Caco-2 (cell line): ENCODE results near the gene EML4. TPM values are rescaled to one million over a fixed set of nuclear protein-coding genes. Genes with fewer than 3 reads are reported as not detected.

Source experiments
- BruUV-seq: library from RNA; stranded (reverse); fragments of 400-500 nt; replicated peaks from 2 replicates; lab custom pipeline; 2021; lab: Mats Ljungman, UMichigan
- CTCF ChIA-PET: fragments of 300-600 bp; sonication (Branson Sonifier 250); formaldehyde crosslinking; loops from one replicate; lab custom pipeline; 2022; ENCODE audit warnings: antibody characterized with exemption; lab: Charles Lee
- POLR2A ChIA-PET: fragments of 300-600 bp; sonication (Branson Sonifier 250); formaldehyde crosslinking; loops from one replicate; lab custom pipeline; 2022; ENCODE audit warnings: antibody characterized with exemption; lab: Charles Lee
- DNase-seq, 2 experiments: peaks; one replicate each; pipeline versions ENCODE4 v3.0.0 to v3.0.0-alpha.2; 2020 to 2022
- H3K27me3 ChIP-seq: replicated peaks from 2 replicates; pipeline ENCODE4 v1.6.0; 2011; ENCODE audit warnings: low read length; ENCODE audit not compliant: control insufficient read depth, insufficient read depth
- H3K36me3 ChIP-seq: 2 replicates; pipeline ENCODE4 v1.5.1; 2011; ENCODE audit warnings: low read length; ENCODE audit not compliant: control insufficient read depth, insufficient read depth
- H3K4me1 ChIP-seq: fragments of 250-450 bp; sonication (Bioruptor Pico); 2 replicates; pipeline ENCODE4 v1.5.1; 2020; ENCODE audit warnings: mild to moderate bottlenecking
- H3K4me3 ChIP-seq: 2 replicates; pipeline ENCODE4 v1.5.1; 2011; ENCODE audit warnings: low read depth, mild to moderate bottlenecking, control low read depth, low read length
- H3K9me3 ChIP-seq: fragments of 250-450 bp; sonication (Bioruptor Pico); 2 replicates; pipeline ENCODE4 v1.5.1; 2020; ENCODE audit warnings: mild to moderate bottlenecking, moderate library complexity
- H3K27ac Mint-ChIP-seq: one replicate; pipeline ENCODE4 v1.8.0; 2022; ENCODE audit warnings: mixed read lengths; ENCODE audit not compliant: unreplicated experiment
- H3K27me3 Mint-ChIP-seq: one replicate; pipeline ENCODE4 v1.8.0; 2022; ENCODE audit warnings: mixed read lengths; ENCODE audit not compliant: insufficient read depth, unreplicated experiment
- H3K36me3 Mint-ChIP-seq: one replicate; pipeline ENCODE4 v1.8.0; 2022; ENCODE audit warnings: mild to moderate bottlenecking, mixed read lengths; ENCODE audit not compliant: insufficient read depth, unreplicated experiment
- H3K4me1 Mint-ChIP-seq: one replicate; pipeline ENCODE4 v1.8.0; 2022; ENCODE audit warnings: low read depth, mixed read lengths; ENCODE audit not compliant: unreplicated experiment
- H3K4me3 Mint-ChIP-seq: one replicate; pipeline ENCODE4 v1.8.0; 2022; ENCODE audit warnings: mild to moderate bottlenecking, moderate library complexity, mixed read lengths; ENCODE audit not compliant: unreplicated experiment
- H3K9me3 Mint-ChIP-seq: one replicate; pipeline ENCODE4 v1.8.0; 2022; ENCODE audit warnings: mixed read lengths; ENCODE audit not compliant: unreplicated experiment
- CTCF ChIP-seq, 2 experiments: fragments of 200-600 bp in 1 of 2; IDR thresholded peaks; 1 replicate in 1 of 2; 2 replicates in 1 of 2; pipeline versions ENCODE4 v1.5.1 to v1.8.0; 2011 to 2022; ENCODE audit warnings: antibody characterized with exemption in 1 of 2, control low read depth in 1 of 2, inconsistent platforms in 1 of 2, low read depth in 1 of 2, low read length in 1 of 2, mild to moderate bottlenecking in 1 of 2, moderate library complexity in 1 of 2; ENCODE audit not compliant: insufficient read depth in 1 of 2, severe bottlenecking in 1 of 2, unreplicated experiment in 1 of 2
- intact Hi-C: fragments of 100-400 bp; cut with micrococcal nuclease; formaldehyde crosslinking; loops from one replicate; pipeline ENCODE4 v1.10.0; 2022; ENCODE audit not compliant: unreplicated experiment
- total RNA-seq: library from RNA; stranded (reverse); gene quantifications from 2 replicates; pipeline ENCODE4 v1.2.3, GENCODE V29; 2022

EML4 gene
- total RNA-seq, 1 experiment from 2014 or later: 125 TPM

DNA sequence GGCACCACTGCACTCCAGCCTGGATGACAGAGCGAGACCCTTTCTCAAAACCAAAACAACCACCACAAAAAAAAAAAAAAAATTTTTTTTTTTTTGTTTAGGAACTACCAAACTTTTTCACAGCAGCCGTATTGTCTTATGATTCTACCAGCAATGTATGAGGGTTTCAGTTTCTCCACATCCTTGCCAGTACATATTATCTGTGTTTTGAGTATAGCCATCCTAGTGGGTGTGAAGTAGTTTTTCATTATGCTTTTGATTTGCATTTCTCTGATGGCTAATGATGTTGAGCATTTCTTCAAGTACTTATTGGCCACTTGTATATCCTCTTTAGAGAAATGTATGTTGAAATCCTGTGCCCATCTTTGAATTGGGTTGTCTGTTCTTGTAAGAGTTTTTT is 140.2 kb downstream of the EML4 start:
- H3K27ac Mint-ChIP-seq: no peak overlapping the region
- BruUV-seq: no TSS peak
- ChIA-PET CTCF (interaction anchor here (0.9 kb wide), 1 partner anchor 19 kb away, joined by 7 read pairs; no protein-coding TSS in a partner anchor), POLR2A (no interaction called here)
- Histone ChIP-seq H3K9me3 (no peaks in the 10 kb centered on the region), H3K4me3 (no peak overlapping the region), H3K27me3 (no peaks in the 10 kb centered on the region), H3K4me1 (no peaks in the 10 kb centered on the region), H3K36me3 (peaks cover 1% of the 10 kb centered on the region; the same call in 1 of the 2 replicates)
- DNase-seq: no peak
- H3K27me3 Mint-ChIP-seq: no peaks in the 10 kb centered on the region
- intact Hi-C loops: no loop called here
- H3K4me3 Mint-ChIP-seq: no peak overlapping the region
- TF ChIP-seq CTCF (IDR thresholded peaks at IDR 0.05; ENCODE audit: insufficient read depth in 1 of 2, low read depth in 1 of 2, low read length in 1 of 2, severe bottlenecking in 1 of 2, unreplicated experiment in 1 of 2): no peak
- no peaks in the 10 kb centered on the region for H3K4me1 Mint-ChIP-seq
- H3K36me3 Mint-ChIP-seq: peaks cover 63% of the 10 kb centered on the region
- no peaks in the 10 kb centered on the region for H3K9me3 Mint-ChIP-seq

GRCh38 chr2:42310007-42310515 is 140.9 kb downstream of the EML4 start:
- Mint-ChIP-seq H3K36me3 (peaks cover 63% of the 10 kb centered on the region), H3K9me3 (no peaks in the 10 kb centered on the region), H3K27ac (no peak overlapping the region), H3K27me3 (no peaks in the 10 kb centered on the region), H3K4me3 (no peak overlapping the region), H3K4me1 (no peaks in the 10 kb centered on the region)
- H3K4me1 ChIP-seq: no peaks in the 10 kb centered on the region
- peaks cover 1% of the 10 kb centered on the region; the same call in 1 of the 2 replicates for H3K36me3 ChIP-seq
- ChIA-PET POLR2A (no interaction called here), CTCF (no interaction called here)
- no TSS peak for BruUV-seq
- DNase-seq: no peak
- no peaks in the 10 kb centered on the region for H3K27me3 ChIP-seq
- H3K9me3 ChIP-seq: no peaks in the 10 kb centered on the region
- no peak overlapping the region for H3K4me3 ChIP-seq
- intact Hi-C loops: no loop called here
- TF ChIP-seq CTCF (IDR thresholded peaks at IDR 0.05; ENCODE audit: insufficient read depth in 1 of 2, low read depth in 1 of 2, low read length in 1 of 2, severe bottlenecking in 1 of 2, unreplicated experiment in 1 of 2): no peak

GRCh38 chr2:42312106-42312505 is 143.0 kb downstream of the EML4 start:
- Histone ChIP-seq H3K36me3 (peaks cover 1% of the 10 kb centered on the region), H3K27me3 (no peaks in the 10 kb centered on the region), H3K9me3 (no peaks in the 10 kb centered on the region), H3K4me3 (no peak overlapping the region), H3K4me1 (no peaks in the 10 kb centered on the region)
- POLR2A ChIA-PET: no interaction called here
- Mint-ChIP-seq H3K36me3 (peaks cover 65% of the 10 kb centered on the region), H3K9me3 (no peaks in the 10 kb centered on the region), H3K27me3 (no peaks in the 10 kb centered on the region), H3K4me1 (no peaks in the 10 kb centered on the region), H3K4me3 (no peak overlapping the region), H3K27ac (no peak overlapping the region)
- intact Hi-C loops: no loop called here
- DNase-seq: no peak
- CTCF ChIA-PET: no interaction called here
- TF ChIP-seq CTCF (IDR thresholded peaks at IDR 0.05; ENCODE audit: insufficient read depth in 1 of 2, low read depth in 1 of 2, low read length in 1 of 2, severe bottlenecking in 1 of 2, unreplicated experiment in 1 of 2): no peak
- no TSS peak for BruUV-seq
